GM18526 (cell line): Measurements from ENCODE around the gene DGKD.

Experiments used
- POLR2A ChIP-seq: IDR thresholded peaks from 3 replicates; pipeline ENCODE4 v1.6.1; 2011; ENCODE audit not compliant: insufficient read length; ENCODE audit errors: extremely low read depth

The DGKD gene

GRCh38 chr2:233387225-233387624 lies 32.9 kb downstream of the DGKD start:
- TF ChIP-seq POLR2A, result no peak

GRCh38 chr2:233387667-233388528 lies 33.6 kb downstream of the DGKD start:
- TF ChIP-seq POLR2A, result no peak

- TF ChIP-seq POLR2A, result no peak
Measured at GRCh38 chr2:233389601-233390125, 35.4 kb downstream of the DGKD start.

- no peak for TF ChIP-seq POLR2A
Measured at GRCh38 chr2:233395687-233396086, 41.4 kb downstream of the DGKD start.

- no peak for TF ChIP-seq POLR2A
Measured at GRCh38 chr2:233399306-233400225, 45.3 kb downstream of the DGKD start.

- no peak for TF ChIP-seq POLR2A
Measured at GRCh38 chr2:233400341-233400740, 46.0 kb downstream of the DGKD start.

GRCh38 chr2:233400961-233401360 lies 46.7 kb downstream of the DGKD start:
- no peak for TF ChIP-seq POLR2A

GRCh38 chr2:233402346-233402745 lies 48.1 kb downstream of the DGKD start:
- no peak for TF ChIP-seq POLR2A

GRCh38 chr2:233402789-233403188 lies 48.5 kb downstream of the DGKD start:
- no peak for TF ChIP-seq POLR2A

- no peak for TF ChIP-seq POLR2A
Measured at GRCh38 chr2:233404222-233404621, 49.9 kb downstream of the DGKD start.

- TF ChIP-seq POLR2A, result no peak
Measured at GRCh38 chr2:233406865-233407264, 52.6 kb downstream of the DGKD start.

- no peak for TF ChIP-seq POLR2A
Measured at GRCh38 chr2:233407771-233408181, 53.5 kb downstream of the DGKD start.

- no peak for TF ChIP-seq POLR2A
Measured at GRCh38 chr2:233408366-233409285, 54.3 kb downstream of the DGKD start.

GRCh38 chr2:233409286-233409991 lies 55.1 kb downstream of the DGKD start:
- TF ChIP-seq POLR2A, result no peak
